Hematopoietic multipotent progenitor cell (in vitro differentiated cells): ENCODE data around the gene SPATA31C2. TPM values are rescaled to one million over a fixed set of nuclear protein-coding genes. Genes with fewer than 3 reads are reported as not detected.
"Not testable (repeated sequence)": the region's sequence is repeated elsewhere in the genome, so short reads cannot be mapped to it uniquely, and the experiment has no call there.

Experiments used
- DNase-seq, 3 donors: peaks; one replicate each; pipeline ENCODE4 v3.0.0-alpha.2; 2011 to 2015; ENCODE audit warnings: low read depth in 2 of 3, low spot score in 2 of 3
- total RNA-seq: library from RNA; depleted of rRNA; stranded (reverse); fragments of >200 nt; gene quantifications from one replicate; pipeline ENCODE4 v1.2.3, GENCODE V29; 2012

SPATA31C2 gene
- total RNA-seq, 1 donor = under 0.01 TPM

DNA sequence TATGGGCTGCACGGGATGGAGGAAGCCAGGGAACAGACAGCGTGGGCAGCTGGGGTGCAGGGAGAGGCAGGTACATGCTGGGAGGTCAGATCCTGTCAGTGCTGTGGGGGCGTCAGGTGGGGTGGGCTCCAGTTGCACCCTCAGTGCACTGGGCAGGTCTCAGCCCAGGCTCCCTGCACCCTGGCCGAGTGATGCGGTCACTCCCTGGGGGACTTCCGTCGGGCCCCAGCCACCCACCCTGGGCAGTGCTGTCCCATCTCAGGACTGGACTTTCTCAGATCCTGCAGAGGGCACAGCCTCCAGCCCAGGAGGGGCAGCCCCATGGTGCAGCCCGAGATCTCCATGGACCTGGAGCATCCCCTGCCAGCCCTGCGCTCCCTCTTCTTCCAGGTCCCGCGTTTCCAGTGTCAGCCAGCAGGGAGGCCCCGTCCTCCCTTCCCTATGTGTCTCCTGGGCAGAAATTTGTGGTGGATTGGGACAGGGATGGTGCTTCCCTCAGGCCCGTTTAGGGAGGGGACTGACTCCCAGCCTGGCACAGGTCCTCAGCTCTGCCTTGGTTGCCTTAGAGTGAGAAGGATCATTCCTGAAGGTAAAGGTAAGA, 10.5 kb downstream of the SPATA31C2 start:
- not testable (repeated sequence) for DNase-seq

DNA sequence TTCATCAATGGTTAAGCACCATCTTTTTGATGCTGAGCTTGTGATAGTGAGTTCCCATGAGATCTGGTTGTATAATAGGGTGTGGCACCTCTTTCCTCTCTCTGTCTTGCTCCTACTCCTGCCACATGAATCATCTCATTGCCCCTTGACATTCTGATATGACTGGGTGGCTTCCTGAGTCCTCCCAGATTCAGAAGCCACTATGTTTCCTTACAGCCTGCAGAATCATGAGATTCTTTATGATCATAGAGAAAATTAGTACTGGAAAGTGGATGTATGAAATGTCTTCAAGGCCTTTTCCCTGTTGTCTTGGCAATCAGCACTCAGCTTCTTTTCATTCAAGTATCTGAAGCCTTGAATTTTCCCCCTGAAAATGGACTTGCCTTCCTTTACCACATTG, 14.9 kb downstream of the SPATA31C2 start:
- not testable (repeated sequence) for DNase-seq

DNA sequence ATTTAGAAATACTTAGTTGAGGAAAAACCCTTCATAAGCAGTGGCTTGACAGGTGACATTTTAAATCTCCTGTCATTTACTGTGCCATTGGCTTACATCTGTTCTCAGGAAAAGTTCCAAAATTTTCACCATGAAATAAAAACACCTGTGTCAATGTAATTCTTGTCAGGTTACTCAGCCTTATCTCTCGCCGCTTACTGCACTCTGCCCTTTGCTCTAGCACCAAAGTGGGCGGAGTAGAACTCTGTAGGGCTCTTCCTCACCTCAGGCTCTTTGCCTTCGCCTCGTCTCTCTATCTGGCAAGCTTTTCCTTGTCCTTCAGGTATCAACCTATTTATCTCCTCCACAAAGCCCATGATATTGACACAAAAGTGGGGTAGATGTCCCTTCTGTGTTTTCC, 20.2 kb downstream of the SPATA31C2 start:
- DNase-seq = not testable (repeated sequence)

DNA sequence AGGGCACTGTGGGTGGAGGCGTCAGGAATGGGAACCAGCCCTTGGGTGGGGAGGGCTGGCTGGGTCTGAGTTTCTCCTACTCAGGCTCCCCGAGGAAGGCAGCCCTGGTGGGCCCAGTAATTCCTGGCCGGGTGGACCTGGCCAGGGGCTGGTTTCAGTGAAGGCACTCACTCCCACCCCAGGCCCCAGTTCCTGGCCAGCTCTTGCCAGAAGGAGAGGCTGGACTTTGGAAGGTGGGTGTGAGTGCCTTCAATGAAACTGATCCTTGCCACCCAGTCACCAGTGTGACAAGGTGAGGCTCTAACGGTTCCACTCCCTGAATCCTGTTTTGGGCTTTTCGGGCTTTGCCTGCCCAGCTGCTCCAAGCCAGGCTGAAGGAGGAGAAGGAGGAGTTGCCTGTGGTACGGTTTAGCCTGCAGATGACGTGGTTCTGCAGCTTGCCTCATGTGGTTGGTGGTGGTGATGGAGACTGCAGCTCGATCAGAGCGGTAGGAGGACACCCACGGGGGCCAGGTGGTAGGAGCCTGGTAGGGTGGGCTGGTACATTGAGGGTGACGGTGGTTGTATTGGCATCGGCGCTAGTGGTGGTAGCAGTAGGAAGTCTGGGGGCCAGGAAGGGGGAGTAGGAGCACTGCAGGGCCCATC, 23.2 kb downstream of the SPATA31C2 start:
- DNase-seq = not testable (repeated sequence)

DNA sequence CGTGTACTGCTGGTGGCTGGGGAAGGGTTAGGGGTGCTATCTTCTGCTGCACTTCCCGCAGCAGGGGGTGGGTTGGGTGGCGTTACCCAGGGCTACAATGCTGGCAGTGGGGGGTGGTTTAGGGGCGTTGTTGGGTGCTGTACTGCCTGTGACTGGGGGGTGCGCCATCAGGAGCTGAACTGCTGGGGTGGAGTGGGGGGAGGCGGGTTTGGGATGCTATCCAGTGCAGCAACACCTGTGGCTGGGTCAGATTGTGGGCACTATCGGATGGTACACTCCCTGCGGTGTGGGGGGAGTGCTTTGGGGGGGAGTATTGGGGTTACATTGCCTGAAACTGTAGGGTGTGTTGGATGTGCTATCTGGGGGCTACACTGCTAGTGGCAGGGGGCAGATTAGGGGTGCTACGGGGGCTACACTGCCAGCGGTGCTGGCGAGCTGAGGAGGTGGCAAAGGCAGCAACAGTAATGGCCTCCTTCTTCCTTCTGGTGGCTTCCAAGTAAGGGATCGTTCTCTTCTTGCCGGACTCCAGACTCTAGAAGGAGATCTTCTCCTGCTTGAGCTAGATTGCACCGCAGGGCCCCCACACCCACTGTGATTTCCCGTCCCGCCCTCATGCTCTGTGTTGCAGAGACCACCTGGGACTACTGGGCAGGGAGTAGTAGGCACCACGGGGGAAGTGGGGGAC, 23.9 kb downstream of the SPATA31C2 start:
- DNase-seq = not testable (repeated sequence)

DNA sequence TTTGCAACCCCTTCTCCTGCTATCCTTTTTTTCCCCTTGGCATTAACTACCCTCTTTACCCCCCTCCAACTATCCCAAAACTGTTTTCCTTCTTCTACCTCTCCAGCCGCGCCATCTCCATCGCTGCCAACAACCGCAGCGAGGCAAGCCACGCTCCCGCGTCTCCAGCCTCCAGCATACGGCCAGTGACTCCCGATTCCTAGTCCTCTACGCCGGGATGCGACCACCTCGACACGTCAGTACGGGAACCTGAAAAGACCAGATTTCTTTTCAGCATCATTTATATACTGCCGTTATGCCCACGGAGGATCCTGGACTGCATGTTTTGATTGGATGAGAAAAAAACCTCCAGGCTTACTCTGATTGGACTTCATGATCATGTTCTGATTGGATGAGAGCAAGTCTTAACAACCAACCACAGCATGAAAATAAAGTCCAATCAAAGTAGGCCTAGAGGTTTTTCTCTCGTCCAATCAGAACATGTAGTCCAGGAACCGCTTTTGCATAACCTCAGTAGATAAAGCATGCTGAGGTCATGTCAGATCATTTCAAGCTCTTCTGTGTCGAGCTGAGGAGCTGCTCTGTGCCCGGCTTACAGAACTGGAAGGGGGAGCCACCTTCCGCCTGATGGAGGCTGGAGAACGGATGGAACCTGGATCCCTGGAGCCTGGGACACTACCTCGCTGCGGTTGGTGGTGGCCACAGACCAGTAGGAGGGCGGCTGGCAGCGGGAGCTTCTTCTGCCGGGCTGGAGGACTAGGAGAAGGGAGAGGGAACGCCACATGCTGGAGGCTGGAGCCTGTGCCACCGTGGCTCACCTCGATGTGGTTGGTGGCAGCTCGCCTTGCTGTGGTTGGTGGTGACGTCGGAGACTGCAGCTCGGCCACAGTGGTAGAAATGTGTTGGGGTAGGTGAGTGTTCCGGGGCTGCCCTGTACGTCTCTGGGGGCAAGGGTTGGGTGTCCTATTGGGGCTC, 24.8 kb downstream of the SPATA31C2 start:
- DNase-seq = not testable (repeated sequence)

DNA sequence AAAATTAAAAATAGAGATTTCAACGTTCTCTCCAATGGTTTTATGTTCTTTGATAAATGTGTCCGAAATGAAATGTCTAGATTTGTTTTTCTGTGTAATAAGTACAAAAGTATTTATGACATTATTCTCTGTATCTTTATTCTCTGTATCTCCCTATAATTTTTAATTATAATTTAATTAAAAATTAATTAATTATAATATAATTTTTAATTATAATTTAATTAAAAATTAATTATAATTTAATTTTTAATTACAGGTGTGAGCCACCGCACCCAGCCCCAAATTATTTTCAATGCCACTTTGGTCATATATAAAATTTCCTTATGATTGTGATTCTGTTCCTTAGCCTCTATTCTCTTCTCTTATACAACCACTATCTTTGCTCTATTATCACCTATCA, 28.2 kb downstream of the SPATA31C2 start:
- no peak for DNase-seq

DNA sequence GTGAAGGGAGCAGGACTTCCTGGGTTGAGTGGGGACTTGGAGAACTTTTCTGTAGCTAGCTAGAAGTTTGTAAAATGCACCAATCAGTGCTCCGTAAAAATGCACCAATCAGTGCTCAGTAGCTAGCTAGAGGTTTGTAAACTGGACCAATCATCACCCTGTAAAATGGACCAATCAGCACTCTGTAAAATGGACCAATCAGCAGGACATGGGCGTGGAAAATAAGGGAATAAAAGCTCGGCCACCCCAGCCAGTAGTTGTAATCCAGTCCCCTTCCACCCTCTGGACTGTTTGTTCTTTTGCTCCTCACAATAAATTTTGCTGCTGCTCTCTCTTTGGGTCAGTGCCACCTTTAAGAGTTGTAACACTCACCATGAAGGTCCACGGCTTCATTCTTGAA, 29.5 kb downstream of the SPATA31C2 start:
- DNase-seq = no peak

DNA sequence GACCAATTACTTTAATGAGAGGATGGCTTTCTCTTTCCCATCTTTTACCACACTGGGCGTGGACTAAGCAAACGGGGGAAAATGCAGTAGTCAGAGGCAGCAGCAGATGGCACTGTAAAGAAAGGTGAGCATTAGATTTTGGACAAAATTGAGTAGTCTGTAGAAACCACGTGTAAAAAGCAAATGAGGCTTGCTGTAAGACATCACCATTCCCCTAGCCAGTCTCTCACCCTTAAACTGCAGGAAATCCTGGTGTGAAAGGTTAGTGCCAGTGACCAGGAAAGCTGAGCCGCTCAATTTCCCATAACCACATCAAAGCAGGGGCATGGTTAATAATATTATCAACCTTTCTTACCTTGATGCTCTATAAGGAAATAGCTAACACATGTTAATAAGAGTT, 31.8 kb downstream of the SPATA31C2 start:
- DNase-seq = peak in 2 of 3 donors; percentile 14 to 48

DNA sequence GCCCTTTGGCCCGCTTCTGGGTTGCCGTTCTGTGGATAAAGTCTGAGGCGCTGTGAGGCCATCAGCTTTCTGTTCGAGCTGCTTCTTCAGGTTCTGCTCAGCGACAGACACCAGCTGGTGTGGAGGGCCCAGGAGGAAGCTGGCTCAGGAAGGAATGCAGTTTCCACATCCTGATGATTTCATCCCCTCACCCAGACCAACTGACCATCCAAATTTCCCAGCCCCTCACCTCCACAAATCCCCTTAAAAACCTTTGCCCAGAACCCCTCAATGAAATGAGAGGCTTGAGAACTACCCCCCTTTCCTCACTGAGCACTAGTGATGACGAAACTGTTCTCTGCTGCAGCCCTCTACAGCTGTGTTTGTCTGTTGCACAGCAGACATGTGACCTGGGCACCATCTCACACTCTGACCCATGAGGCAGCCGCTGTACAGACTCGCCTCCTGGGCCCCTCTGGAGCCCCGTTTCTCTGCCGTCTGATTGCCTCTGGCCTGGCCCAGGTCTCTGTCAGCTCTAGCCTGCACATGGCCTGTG, 45.4 kb downstream of the SPATA31C2 start:
- no peak for DNase-seq

DNA sequence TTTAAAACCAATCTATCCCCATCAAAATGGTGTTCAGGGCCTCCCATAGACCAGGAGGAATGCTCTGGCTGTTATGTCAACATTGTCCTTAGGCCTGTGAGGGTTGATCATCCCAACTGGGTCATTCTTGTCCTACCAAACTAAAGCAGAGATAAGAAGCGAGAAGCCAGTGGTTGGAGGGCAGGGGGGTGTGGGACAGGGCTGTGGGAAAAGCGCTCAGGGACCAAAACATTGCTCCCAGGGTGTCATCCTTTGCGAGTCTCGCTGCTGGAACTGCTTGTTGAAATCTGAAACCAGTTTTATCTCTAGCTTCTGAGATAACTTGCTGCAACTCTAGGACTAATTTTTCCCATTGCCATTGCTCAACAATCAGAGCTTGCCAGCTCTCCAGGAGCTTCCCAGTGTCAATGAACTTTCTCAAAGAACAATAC, 48.1 kb downstream of the SPATA31C2 start:
- no peak for DNase-seq

DNA sequence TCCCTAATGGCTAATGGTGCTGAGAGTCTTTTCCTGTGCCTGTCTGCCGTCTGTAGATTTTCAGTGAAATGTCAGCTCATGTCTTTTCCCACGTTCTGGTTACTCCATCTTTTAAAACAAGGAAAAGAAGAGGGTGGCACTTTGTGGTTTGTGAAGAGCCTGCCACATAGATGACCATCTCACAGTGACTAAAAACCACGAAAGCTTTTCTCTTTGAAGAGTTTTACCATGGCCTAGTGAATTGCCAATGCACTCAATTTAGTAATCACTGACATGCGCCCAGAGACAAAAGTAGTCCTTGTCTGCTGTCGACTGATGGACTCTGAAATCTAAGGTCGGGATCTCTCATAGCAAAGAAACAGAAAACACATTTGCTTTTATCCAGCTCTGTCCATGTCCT, 50.4 kb downstream of the SPATA31C2 start:
- no peak for DNase-seq

DNA sequence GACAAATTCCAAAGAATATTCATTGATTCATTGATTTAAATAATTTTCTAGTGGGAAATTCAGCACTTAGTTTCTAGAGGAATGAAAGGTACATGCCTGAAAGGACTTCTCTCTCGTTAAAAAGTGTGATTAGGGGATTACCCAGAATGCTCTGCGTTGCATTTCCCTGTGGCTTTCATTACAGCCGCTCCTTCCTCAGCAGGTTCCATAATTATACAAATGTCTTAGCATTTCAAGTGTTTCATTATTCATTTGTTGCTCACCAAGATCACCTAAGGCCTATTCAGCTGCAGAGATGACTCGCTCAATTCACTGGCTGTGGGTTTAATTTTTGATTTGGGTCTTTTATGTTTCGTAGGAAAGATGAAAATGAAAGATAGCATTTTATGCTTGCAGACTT, 52.8 kb downstream of the SPATA31C2 start:
- DNase-seq = no peak

DNA sequence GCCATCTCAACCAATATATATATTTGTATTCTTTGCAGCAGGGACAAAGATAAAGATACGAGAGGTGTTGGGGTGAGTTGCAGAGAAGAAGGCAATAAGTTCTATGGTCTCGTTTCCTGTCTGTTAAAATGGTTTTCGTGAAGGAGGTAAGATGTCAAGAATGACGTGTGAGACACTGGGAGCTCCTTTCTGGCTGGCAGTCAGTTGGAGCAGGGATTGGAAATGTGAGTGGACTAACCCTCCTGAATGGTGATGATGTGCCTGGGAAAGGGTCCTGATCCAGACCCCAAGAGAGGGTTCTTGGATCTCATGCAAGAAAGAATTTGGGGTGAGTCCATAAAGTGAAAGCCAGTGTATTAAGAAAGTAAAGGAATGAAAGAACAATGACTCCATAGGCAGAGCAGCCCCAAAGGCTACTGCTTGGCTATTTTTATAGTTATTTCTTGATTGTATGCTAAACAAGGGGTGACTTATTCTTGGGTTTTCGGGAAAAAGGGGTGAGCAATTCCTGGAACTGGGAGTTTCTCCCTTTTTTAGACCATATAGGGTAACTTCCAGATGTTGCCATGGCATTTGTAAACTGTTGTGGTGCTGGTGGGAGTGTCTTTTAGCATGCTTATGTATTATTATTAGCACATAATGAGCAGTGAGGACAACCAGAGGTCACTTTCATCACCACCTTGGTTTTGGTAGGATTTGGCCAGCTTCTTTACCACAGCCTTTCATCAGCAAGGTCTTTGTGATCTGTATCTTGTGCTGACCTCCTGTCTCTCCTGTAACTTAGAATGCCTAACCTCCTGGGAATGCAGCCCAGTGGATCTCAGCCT, 53.7 kb downstream of the SPATA31C2 start:
- no peak for DNase-seq

Other genes with a start within 250 kb of the SPATA31C2 start
- gene SPATA31C1, start 220.5 kb downstream of the SPATA31C2 start, total RNA-seq = under 0.01 TPM
- gene CDK20, start 163.9 kb downstream of the SPATA31C2 start, total RNA-seq = 5.9 TPM
- 64.1 TPM for gene SPIN1, start 250.0 kb upstream of the SPATA31C2 start, total RNA-seq